Liver (tissue), 9 donors: ENCODE results near the gene GFY. TPM values are rescaled to one million over a fixed set of nuclear protein-coding genes. Genes with fewer than 3 reads are reported as not detected.

ENCODE experiments used
- DNase-seq: peaks from one replicate; pipeline ENCODE4 v3.0.0-alpha.2; 2017; ENCODE audit warnings: low spot score
- H3K27ac ChIP-seq, 2 donors: one replicate each; pipeline ENCODE4 v1.7.0; 2013; ENCODE audit warnings: inconsistent platforms in 2 of 2, low read length in 2 of 2, control low read depth in 1 of 2, low read depth in 1 of 2, mild to moderate bottlenecking in 1 of 2
- H3K27me3 ChIP-seq, 4 donors: one replicate each; pipeline versions ENCODE4 v1.6.1 to v1.7.0; 2013; ENCODE audit warnings: low read length in 3 of 4, inconsistent platforms in 1 of 4, mild to moderate bottlenecking in 1 of 4, moderate library complexity in 1 of 4; ENCODE audit not compliant: control insufficient read depth in 4 of 4, insufficient read depth in 4 of 4
- H3K36me3 ChIP-seq, 4 donors: one replicate each; pipeline versions ENCODE4 v1.6.1 to v1.7.0; 2013; ENCODE audit warnings: low read length in 3 of 4, mild to moderate bottlenecking in 3 of 4, low read depth in 1 of 4, moderate library complexity in 1 of 4; ENCODE audit not compliant: control insufficient read depth in 4 of 4, insufficient read depth in 3 of 4
- H3K4me1 ChIP-seq, 4 donors: one replicate each; pipeline versions ENCODE4 v1.6.1 to v1.7.0; 2013; ENCODE audit warnings: low read length in 3 of 4, mild to moderate bottlenecking in 3 of 4, moderate library complexity in 1 of 4; ENCODE audit not compliant: control insufficient read depth in 4 of 4, insufficient read depth in 4 of 4
- H3K4me3 ChIP-seq, 3 donors: one replicate each; pipeline versions ENCODE4 v1.6.1 to v1.7.0; 2013; ENCODE audit warnings: low read length in 3 of 3, control low read depth in 1 of 3, low read depth in 1 of 3, mild to moderate bottlenecking in 1 of 3
- H3K9ac ChIP-seq, 2 donors: one replicate each; pipeline ENCODE4 v1.7.0; 2013; ENCODE audit warnings: low read length in 2 of 2, mild to moderate bottlenecking in 2 of 2, moderate library complexity in 2 of 2, control low read depth in 1 of 2, low read depth in 1 of 2
- H3K9me3 ChIP-seq, 4 donors: one replicate each; pipeline versions ENCODE4 v1.6.1 to v1.7.0; 2013; ENCODE audit warnings: low read length in 3 of 4; ENCODE audit not compliant: control insufficient read depth in 4 of 4
- EGR1 ChIP-seq, 2 donors: IDR thresholded peaks; 2 replicates each; pipeline ENCODE4 v1.6.1; 2016 to 2018; ENCODE audit warnings: antibody characterized with exemption in 2 of 2, low read depth in 2 of 2
- FOXA1 ChIP-seq: IDR thresholded peaks from 2 replicates; pipeline ENCODE4 v1.6.1; 2016; ENCODE audit warnings: antibody characterized with exemption
- FOXA2 ChIP-seq: IDR thresholded peaks from 2 replicates; pipeline ENCODE4 v1.6.1; 2016; ENCODE audit warnings: antibody characterized with exemption
- GABPA ChIP-seq, 2 donors: IDR thresholded peaks in 1 of 2; conservative IDR thresholded peaks in 1 of 2; 2 replicates each; pipeline ENCODE4 v1.6.1; 2016; ENCODE audit warnings: antibody characterized with exemption in 2 of 2, mild to moderate bottlenecking in 1 of 2, moderate library complexity in 1 of 2
- HNF4A ChIP-seq, 2 donors: conservative IDR thresholded peaks; 2 replicates each; pipeline ENCODE4 v1.6.1; 2016; ENCODE audit warnings: antibody characterized with exemption in 2 of 2, mild to moderate bottlenecking in 2 of 2
- HNF4G ChIP-seq: IDR thresholded peaks from 2 replicates; pipeline ENCODE4 v1.6.1; 2016; ENCODE audit warnings: antibody characterized with exemption
- JUND ChIP-seq, 2 donors: IDR thresholded peaks; 2 replicates each; pipeline ENCODE4 v1.6.1; 2016; ENCODE audit warnings: antibody characterized with exemption in 2 of 2
- MAX ChIP-seq: IDR thresholded peaks from 2 replicates; pipeline ENCODE4 v1.6.1; 2016; ENCODE audit warnings: antibody characterized with exemption
- NR2F2 ChIP-seq: IDR thresholded peaks from 2 replicates; pipeline ENCODE4 v1.6.1; 2016; ENCODE audit warnings: antibody characterized with exemption
- RAD21 ChIP-seq, 2 donors: IDR thresholded peaks; 2 replicates each; pipeline ENCODE4 v1.6.1; 2016; ENCODE audit warnings: antibody characterized with exemption in 2 of 2, mild to moderate bottlenecking in 2 of 2
- REST ChIP-seq: IDR thresholded peaks from 2 replicates; pipeline ENCODE4 v1.6.1; 2016; ENCODE audit warnings: antibody characterized with exemption, mild to moderate bottlenecking
- RXRA ChIP-seq, 2 donors: IDR thresholded peaks; 2 replicates each; pipeline ENCODE4 v1.6.1; 2017 to 2018; ENCODE audit warnings: antibody characterized with exemption in 2 of 2, mild to moderate bottlenecking in 1 of 2
- SP1 ChIP-seq: IDR thresholded peaks from 2 replicates; pipeline ENCODE4 v1.6.1; 2018; ENCODE audit warnings: antibody characterized with exemption, mild to moderate bottlenecking
- TAF1 ChIP-seq: conservative IDR thresholded peaks from 2 replicates; pipeline ENCODE4 v1.6.1; 2016; ENCODE audit warnings: antibody characterized with exemption, mild to moderate bottlenecking
- YY1 ChIP-seq: IDR thresholded peaks from 2 replicates; pipeline ENCODE4 v1.6.1; 2016; ENCODE audit warnings: antibody characterized with exemption, mild to moderate bottlenecking
- WGBS: extraction: QIAGEN DNeasy Blood & Tissue Kit; methylation state at CpG from one replicate; pipeline ENCODE4 v1.1.7; 2013; 5-methylcytosine and 5-hydroxymethylcytosine counted together
- polyA plus RNA-seq, 2 donors: library from polyadenylated mRNA; stranded (reverse) in 1 of 2; unstranded in 1 of 2; fragments of 200-250 nt in 1 of 2; fragments of >200 nt in 1 of 2; fragmentation: Nextera tagmentation in 1 of 2; extraction: Ambion mirVana in 1 of 2; gene quantifications; one replicate each; pipeline versions ENCODE4 v1.2.1 to v1.2.3, GENCODE V29; 2013 to 2015
- total RNA-seq, 2 donors: library from RNA; depleted of rRNA; stranded (reverse); fragments of >200 nt; gene quantifications; one replicate each; pipeline ENCODE4 v1.2.3, GENCODE V29; 2014
- TF ChIP-seq, protein P1 (sequence below): fragments of 150-350 bp; IDR thresholded peaks from 2 replicates; pipeline ENCODE4 v1.5.1; 2017; ENCODE audit warnings: improper control_type of control experiment, low read depth, low read length; ENCODE audit not compliant: missing input control
- TF ChIP-seq, protein P2 (sequence below): IDR thresholded peaks from 2 replicates; pipeline ENCODE4 v1.6.1; 2016; ENCODE audit warnings: antibody characterized with exemption
- TF ChIP-seq, protein P3 (sequence below): IDR thresholded peaks from 2 replicates; pipeline ENCODE4 v1.6.1; 2016; ENCODE audit warnings: antibody characterized with exemption
- donor health status: healthy.
- donor health status: healthy.
- donor health status: healthy.
- donor health status: healthy.
- donor health status: healthy.

GFY gene
- total and polyA plus RNA-seq, 4 donors, result not detected

DNA sequence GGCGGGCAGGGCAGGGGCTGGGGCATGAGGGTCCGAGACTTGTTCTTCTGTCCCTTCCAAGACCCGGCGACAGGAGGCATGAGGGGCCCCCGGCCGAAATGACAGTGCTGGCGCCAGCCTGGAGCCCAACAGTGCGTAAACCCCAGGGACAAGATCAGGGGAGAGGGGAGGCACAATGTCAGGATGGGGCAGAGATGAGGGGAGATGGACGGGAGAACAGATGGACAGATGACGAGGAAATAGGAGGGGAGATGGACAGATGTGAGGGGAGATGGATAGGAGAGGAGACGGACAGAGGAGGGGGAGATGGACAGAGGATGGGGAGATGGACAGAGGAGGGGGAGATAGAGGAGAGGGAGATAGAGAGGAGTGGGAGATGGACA lies 49.3 kb downstream of the GFY start:
- Histone ChIP-seq H3K27me3 (no peaks in the 10 kb centered on the region), H3K4me3 (peak overlapping the region; percentile 62 to 85 (median 78)), H3K9ac (peak overlapping the region in 1 of 2 donors; percentile 83), H3K27ac (peak overlapping the region; percentile 72 to 79), H3K36me3 (no peaks in the 10 kb centered on the region), H3K9me3 (no peaks in the 10 kb centered on the region), H3K4me1 (peaks cover 0 to 11% (median 6%) of the 10 kb centered on the region in 4 donors)
- TF ChIP-seq, protein P1, sequence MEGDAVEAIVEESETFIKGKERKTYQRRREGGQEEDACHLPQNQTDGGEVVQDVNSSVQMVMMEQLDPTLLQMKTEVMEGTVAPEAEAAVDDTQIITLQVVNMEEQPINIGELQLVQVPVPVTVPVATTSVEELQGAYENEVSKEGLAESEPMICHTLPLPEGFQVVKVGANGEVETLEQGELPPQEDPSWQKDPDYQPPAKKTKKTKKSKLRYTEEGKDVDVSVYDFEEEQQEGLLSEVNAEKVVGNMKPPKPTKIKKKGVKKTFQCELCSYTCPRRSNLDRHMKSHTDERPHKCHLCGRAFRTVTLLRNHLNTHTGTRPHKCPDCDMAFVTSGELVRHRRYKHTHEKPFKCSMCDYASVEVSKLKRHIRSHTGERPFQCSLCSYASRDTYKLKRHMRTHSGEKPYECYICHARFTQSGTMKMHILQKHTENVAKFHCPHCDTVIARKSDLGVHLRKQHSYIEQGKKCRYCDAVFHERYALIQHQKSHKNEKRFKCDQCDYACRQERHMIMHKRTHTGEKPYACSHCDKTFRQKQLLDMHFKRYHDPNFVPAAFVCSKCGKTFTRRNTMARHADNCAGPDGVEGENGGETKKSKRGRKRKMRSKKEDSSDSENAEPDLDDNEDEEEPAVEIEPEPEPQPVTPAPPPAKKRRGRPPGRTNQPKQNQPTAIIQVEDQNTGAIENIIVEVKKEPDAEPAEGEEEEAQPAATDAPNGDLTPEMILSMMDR, result no peak
- no peak for TF ChIP-seq EGR1 (IDR thresholded peaks at IDR 0.05; ENCODE audit: low read depth in 2 of 2)
- no peak for TF ChIP-seq HNF4A (conservative IDR thresholded peaks at IDR 0.05)
- TF ChIP-seq NR2F2, result no peak
- TF ChIP-seq FOXA2, result no peak
- no peak for TF ChIP-seq RXRA (IDR thresholded peaks at IDR 0.05)
- no peak for TF ChIP-seq RAD21 (IDR thresholded peaks at IDR 0.05)
- TF ChIP-seq YY1, result no peak
- no peak for TF ChIP-seq TAF1
- TF ChIP-seq, protein P2, sequence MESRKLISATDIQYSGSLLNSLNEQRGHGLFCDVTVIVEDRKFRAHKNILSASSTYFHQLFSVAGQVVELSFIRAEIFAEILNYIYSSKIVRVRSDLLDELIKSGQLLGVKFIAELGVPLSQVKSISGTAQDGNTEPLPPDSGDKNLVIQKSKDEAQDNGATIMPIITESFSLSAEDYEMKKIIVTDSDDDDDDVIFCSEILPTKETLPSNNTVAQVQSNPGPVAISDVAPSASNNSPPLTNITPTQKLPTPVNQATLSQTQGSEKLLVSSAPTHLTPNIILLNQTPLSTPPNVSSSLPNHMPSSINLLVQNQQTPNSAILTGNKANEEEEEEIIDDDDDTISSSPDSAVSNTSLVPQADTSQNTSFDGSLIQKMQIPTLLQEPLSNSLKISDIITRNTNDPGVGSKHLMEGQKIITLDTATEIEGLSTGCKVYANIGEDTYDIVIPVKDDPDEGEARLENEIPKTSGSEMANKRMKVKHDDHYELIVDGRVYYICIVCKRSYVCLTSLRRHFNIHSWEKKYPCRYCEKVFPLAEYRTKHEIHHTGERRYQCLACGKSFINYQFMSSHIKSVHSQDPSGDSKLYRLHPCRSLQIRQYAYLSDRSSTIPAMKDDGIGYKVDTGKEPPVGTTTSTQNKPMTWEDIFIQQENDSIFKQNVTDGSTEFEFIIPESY, result no peak
- no peak for TF ChIP-seq SP1
- TF ChIP-seq HNF4G, result no peak
- no peak for TF ChIP-seq JUND (IDR thresholded peaks at IDR 0.05)
- TF ChIP-seq, protein P3, sequence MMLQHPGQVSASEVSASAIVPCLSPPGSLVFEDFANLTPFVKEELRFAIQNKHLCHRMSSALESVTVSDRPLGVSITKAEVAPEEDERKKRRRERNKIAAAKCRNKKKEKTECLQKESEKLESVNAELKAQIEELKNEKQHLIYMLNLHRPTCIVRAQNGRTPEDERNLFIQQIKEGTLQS, result no peak
- no peak for TF ChIP-seq REST
- no peak for TF ChIP-seq GABPA (IDR thresholded peaks at IDR 0.05 in 1 of 2, conservative IDR thresholded peaks at IDR 0.05 in 1 of 2)
- TF ChIP-seq MAX, result no peak
- TF ChIP-seq FOXA1, result no peak
- 16% methylated on average over 11 of the region's 11 CpGs for WGBS
- DNase-seq, result no peak
